ENCODE measurements around the gene NEURL1B.
"Not testable (repeated sequence)": the region's sequence is repeated elsewhere in the genome, so short reads cannot be mapped to it uniquely, and the experiment has no call there.

NEURL1B gene

DNA sequence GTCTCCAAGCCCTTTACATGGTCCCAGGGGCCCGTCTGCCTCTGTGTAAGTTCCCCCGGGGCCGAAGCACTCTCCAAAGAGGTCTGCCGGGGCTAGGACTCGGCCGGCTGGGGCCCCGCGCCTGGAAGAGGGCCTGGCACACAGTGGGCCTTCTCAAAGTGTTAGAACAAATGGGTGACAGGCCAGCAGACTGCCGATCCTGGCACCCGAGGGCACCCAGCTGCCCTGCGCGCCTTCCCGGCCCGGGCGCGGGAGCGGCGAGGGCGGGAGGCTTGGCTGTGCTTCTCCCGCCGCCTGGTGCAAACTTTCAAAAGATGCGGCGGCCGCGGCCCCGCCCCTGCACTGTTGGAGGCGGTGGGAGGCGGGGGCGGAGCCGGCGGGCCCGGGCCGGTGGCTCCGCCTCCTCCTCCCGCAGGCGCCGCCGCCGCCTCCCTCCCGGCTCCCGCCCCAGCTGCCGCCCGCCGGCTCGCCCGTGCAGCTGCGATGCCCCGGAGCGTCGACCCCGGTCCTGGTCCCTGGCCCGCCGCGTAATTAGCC is at the start of gene NEURL1B:
NEURL1B (plus strand) TSS at position 442 of the 537 bp plus-strand sequence. CDS start 144 bp downstream, outside the sequence.
- peaks cover 58% of the 10 kb centered on the region for H3K27me3 Mint-ChIP-seq
- ATAC-seq: peak; percentile 71
- peaks cover 6% of the 10 kb centered on the region for H3K4me1 Mint-ChIP-seq
- H3K9me3 Mint-ChIP-seq: no peaks in the 10 kb centered on the region
- DNase-seq: peak; percentile 36 to 51
- peak within 1 kb of the TSS; percentile 60 to 71 for H3K4me3 Mint-ChIP-seq
- no peak within 1 kb of the TSS for H3K27ac Mint-ChIP-seq

DNA sequence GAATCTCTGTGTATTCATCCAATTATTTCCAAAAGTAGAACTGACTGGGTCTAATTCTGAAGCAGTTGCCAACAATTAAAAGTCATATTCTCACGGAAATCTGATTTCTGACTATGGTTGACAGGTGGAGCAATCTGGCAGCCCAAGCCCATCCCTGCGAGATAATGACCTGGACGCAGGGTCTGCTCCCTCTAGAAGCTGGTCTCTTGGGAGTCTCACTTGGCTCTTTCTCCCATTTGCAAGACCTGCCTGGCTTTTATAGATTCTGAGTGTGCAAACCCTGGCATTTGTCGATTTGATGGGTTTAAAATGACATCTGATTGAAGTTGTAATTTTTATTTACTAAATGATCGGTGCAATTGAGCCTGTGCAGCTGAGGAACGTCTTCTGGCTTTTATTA is 49.4 kb upstream of the NEURL1B start:
- Mint-ChIP-seq H3K27me3 (peaks cover 7% of the 10 kb centered on the region), H3K27ac (no peak overlapping the region), H3K4me3 (no peak overlapping the region), H3K9me3 (no peaks in the 10 kb centered on the region), H3K4me1 (no peaks in the 10 kb centered on the region)
- ATAC-seq: no peak
- no peak for DNase-seq

- ATAC-seq: no peak
- no peak overlapping the region for H3K4me3 Mint-ChIP-seq
Observed at GRCh38 chr5:172592881-172593280, 48.2 kb upstream of the NEURL1B start.

GRCh38 chr5:172593306-172593705 is 47.8 kb upstream of the NEURL1B start:
- H3K9me3 Mint-ChIP-seq: no peaks in the 10 kb centered on the region

More at GRCh38 chr5:172592881-172593280, 48.2 kb upstream of the NEURL1B start:
- no peaks in the 10 kb centered on the region for H3K4me1 Mint-ChIP-seq
- peak overlapping the region in 1 of 2 donors; percentile 61 for H3K27ac Mint-ChIP-seq
- H3K27me3 Mint-ChIP-seq: no peaks in the 10 kb centered on the region
- no peak for DNase-seq
- H3K9me3 Mint-ChIP-seq: no peaks in the 10 kb centered on the region

GRCh38 chr5:172593721-172594235 is 47.3 kb upstream of the NEURL1B start:
- Mint-ChIP-seq H3K9me3 (no peaks in the 10 kb centered on the region), H3K4me1 (no peaks in the 10 kb centered on the region), H3K27ac (no peak overlapping the region), H3K4me3 (no peak overlapping the region), H3K27me3 (no peaks in the 10 kb centered on the region)
- DNase-seq: no peak
- ATAC-seq: no peak

More at GRCh38 chr5:172593306-172593705, 47.8 kb upstream of the NEURL1B start:
- no peak overlapping the region for H3K4me3 Mint-ChIP-seq
- no peak overlapping the region for H3K27ac Mint-ChIP-seq
- ATAC-seq (no peak), DNase-seq (no peak)
- no peaks in the 10 kb centered on the region for H3K4me1 Mint-ChIP-seq
- no peaks in the 10 kb centered on the region for H3K27me3 Mint-ChIP-seq

GRCh38 chr5:172594431-172594830 is 46.6 kb upstream of the NEURL1B start:
- ATAC-seq: no peak
- Mint-ChIP-seq H3K4me1 (no peaks in the 10 kb centered on the region), H3K27ac (peak overlapping the region in 1 of 2 donors; percentile 72), H3K4me3 (no peak overlapping the region), H3K27me3 (no peaks in the 10 kb centered on the region), H3K9me3 (no peaks in the 10 kb centered on the region)
- no peak for DNase-seq

- Mint-ChIP-seq H3K27me3 (no peaks in the 10 kb centered on the region), H3K4me3 (no peak overlapping the region), H3K9me3 (no peaks in the 10 kb centered on the region), H3K4me1 (no peaks in the 10 kb centered on the region), H3K27ac (peak overlapping the region in 1 of 2 donors; percentile 72)
- DNase-seq (no peak), ATAC-seq (no peak)
Observed at GRCh38 chr5:172594867-172595466, 46.1 kb upstream of the NEURL1B start.

DNA sequence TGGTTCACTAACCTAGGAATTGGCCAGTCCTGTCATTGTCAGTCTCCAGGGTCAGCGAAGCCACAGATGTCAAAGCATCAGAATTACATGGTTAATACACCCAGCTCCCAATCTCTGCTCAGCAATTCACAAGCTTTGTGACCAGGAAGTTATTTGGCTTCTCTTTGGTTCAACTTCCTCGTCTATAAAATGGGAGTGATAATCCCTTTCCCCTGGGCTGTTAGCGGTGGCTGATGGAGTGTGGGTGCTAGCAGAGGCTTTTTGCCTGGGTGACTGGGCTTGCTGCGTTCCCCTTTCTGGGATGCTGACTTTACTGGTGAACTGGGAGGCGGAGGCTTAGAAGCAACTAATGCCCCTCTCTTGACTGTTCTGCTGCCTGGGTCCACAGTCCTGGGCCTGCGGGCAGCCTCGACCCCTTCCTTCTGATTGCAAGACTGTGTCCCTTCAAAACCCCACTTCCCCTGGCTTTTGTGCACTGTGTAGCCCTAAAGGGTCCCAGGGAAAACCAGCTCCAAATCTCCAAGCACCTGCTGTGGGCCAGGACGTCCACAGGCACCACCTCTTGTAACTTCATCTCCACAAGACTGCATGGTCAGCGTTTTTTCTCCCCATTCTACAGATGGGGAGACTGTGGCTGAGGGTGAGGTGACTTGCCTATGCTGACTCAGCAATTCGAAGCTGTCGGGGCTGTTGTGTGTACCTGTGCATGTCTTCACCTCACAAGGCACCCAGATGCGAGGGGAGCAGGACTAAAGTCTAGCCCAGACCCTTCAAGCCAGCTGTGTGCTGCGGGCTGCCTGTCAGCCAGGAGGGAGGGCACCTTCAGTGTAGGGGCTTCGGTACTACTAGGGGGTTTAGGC is 45.2 kb upstream of the NEURL1B start:
- Mint-ChIP-seq H3K4me1 (no peaks in the 10 kb centered on the region), H3K27me3 (no peaks in the 10 kb centered on the region), H3K27ac (no peak overlapping the region), H3K9me3 (no peaks in the 10 kb centered on the region), H3K4me3 (no peak overlapping the region)
- ATAC-seq: no peak
- no peak for DNase-seq

DNA sequence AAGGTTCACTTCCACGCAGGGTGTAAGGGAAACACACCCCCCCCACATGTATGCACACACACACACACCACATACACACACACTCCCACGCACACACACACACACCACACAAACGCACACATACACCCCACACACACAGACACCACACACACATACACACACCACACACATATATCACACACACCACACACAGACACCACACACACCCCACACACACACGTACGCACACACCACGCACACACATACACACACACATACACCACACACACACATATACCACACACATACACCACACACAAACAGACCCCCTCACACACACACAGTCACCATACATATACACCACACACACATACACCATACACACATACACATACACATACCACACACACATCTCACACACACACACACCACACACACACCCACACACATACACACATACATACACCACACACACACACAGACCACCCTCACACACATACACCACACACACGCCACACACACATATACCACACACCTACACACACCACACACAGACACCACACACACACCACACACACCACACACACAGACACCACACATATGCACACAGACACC is 44.3 kb upstream of the NEURL1B start:
- no peak for ATAC-seq
- no peaks in the 10 kb centered on the region for H3K4me1 Mint-ChIP-seq

GRCh38 chr5:172597755-172598155 is 43.3 kb upstream of the NEURL1B start:
- Mint-ChIP-seq H3K4me1 (no peaks in the 10 kb centered on the region), H3K4me3 (no peak overlapping the region), H3K27me3 (no peaks in the 10 kb centered on the region), H3K9me3 (no peaks in the 10 kb centered on the region), H3K27ac (no peak overlapping the region)
- DNase-seq (no peak), ATAC-seq (no peak)

More for the DNA sequence above, 44.3 kb upstream of the NEURL1B start:
- no peak overlapping the region for H3K4me3 Mint-ChIP-seq
- no peak for DNase-seq
- no peak overlapping the region for H3K27ac Mint-ChIP-seq
- no peaks in the 10 kb centered on the region for H3K9me3 Mint-ChIP-seq
- H3K27me3 Mint-ChIP-seq: no peaks in the 10 kb centered on the region

DNA sequence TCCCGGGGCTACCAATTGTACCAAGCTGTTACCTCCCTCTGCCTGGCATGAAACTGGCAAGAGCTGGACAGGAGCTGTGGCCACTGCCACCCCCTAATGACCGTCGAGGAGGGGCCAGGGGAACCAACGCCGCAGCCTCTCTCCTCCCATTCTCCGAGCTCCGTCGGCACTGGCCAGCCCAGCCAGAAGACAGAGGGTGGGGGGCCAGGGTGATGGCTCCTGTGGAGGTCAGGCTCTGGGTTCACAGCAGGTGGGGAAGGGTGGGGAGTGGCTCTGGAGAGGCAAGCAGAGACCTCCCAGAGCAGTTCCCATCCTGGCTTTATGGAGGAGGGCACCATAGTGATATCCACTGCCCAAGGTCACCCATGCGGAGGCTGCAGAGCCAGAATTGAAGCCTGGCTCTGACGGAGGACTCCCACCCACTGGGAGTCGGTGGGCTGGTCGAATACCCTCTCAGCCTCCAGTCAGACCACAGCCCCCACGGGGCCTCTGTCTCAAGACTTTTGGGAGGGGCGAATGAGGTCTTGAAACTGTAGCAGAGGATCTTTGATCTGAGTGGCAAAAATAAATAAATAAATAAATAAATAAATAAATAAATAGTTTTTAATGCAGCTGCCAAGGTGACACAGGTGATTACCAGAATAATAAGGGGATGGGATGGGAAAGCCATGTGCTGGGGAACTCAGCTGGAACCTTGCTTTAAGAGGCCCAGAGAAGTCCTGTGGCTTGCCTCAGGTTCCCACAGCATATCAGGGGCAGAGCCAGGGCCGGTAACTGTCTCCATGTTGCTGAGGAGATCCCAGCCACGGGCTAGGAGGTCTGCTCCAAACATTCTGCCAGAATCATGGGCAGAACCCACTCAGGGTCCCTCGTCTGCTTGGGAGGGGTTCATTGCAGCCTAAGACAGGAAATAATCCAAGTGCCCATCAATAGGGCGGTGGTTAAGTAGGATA is 42.5 kb upstream of the NEURL1B start:
- H3K27ac Mint-ChIP-seq: no peak overlapping the region
- H3K4me1 Mint-ChIP-seq: no peaks in the 10 kb centered on the region
- H3K27me3 Mint-ChIP-seq: no peaks in the 10 kb centered on the region
- H3K4me3 Mint-ChIP-seq: no peak overlapping the region
- no peak for DNase-seq
- H3K9me3 Mint-ChIP-seq: no peaks in the 10 kb centered on the region
- ATAC-seq: no peak

- DNase-seq (no peak), ATAC-seq (no peak)
- H3K4me1 Mint-ChIP-seq: no peaks in the 10 kb centered on the region
- no peaks in the 10 kb centered on the region for H3K9me3 Mint-ChIP-seq
- H3K4me3 Mint-ChIP-seq: no peak overlapping the region
- H3K27me3 Mint-ChIP-seq: no peaks in the 10 kb centered on the region
- H3K27ac Mint-ChIP-seq: no peak overlapping the region
Observed at GRCh38 chr5:172599204-172599567, 41.9 kb upstream of the NEURL1B start.

DNA sequence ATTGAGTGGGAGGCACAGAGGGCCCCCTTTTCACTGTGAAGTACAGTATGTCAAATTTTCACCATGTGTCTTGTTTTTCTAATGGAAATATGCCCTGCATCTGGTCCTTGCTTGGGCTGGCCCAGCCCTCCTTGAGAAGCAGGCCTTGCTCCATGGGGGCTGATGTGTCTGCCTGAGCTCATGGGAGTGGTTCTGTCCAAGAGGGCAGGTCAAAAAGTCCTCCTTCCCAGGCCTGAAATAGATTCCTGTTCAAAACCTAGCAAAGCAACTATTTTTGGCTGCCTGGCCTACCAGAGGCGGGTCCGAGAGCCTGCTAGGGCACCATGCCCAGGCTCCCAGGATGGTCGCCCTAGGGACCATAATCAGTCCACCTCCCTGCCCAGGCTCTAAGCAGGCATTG is 40.5 kb upstream of the NEURL1B start:
- Mint-ChIP-seq H3K4me1 (no peaks in the 10 kb centered on the region), H3K27me3 (no peaks in the 10 kb centered on the region), H3K9me3 (no peaks in the 10 kb centered on the region), H3K4me3 (no peak overlapping the region), H3K27ac (no peak overlapping the region)
- DNase-seq (no peak), ATAC-seq (no peak)

DNA sequence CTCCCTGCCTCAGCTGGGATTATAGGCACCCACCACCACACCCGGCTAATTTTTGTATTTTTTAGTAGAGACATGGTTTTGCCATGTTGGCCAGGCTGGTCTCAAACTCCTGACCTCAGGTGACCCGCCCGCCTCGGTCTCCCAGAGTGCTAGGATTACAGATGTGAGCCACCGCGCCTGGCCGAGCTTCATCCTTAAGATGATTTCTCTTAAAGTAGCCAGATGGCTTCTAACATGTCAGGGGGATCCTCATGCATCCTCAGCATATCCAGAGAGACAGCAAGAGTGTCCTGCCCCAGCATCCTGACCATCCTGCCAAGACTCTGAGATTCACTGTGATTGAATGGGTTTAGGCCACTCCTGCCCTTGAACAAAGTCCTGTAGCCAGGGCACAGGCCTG is 39.5 kb upstream of the NEURL1B start:
- DNase-seq, H3K27me3 Mint-ChIP-seq, H3K9me3 Mint-ChIP-seq, H3K4me3 Mint-ChIP-seq, H3K27ac Mint-ChIP-seq, H3K4me1 Mint-ChIP-seq, ATAC-seq: not testable (repeated sequence)

GRCh38 chr5:172602783-172603231 is 38.3 kb upstream of the NEURL1B start:
- Mint-ChIP-seq H3K4me1 (no peaks in the 10 kb centered on the region), H3K27me3 (peaks cover 6% of the 10 kb centered on the region), H3K9me3 (no peaks in the 10 kb centered on the region), H3K4me3 (no peak overlapping the region), H3K27ac (no peak overlapping the region)
- ATAC-seq (no peak), DNase-seq (no peak)

Data from stimulated activated naive CD8-positive, alpha-beta T cell treated with anti-CD3 and anti-CD28 coated beads, Interleukin-15, amount 100 ng/mL, for 72 hours (primary cell).